GM23248 (cell line): Measurements from ENCODE around the gene TNFRSF18.

ENCODE experiments used
- EZH2 ChIP-seq: fragments of 200-600 bp; sonication (generic); IDR thresholded peaks from 2 replicates; pipeline ENCODE4 v1.6.1; 2018; ENCODE audit warnings: antibody characterized with exemption, mild to moderate bottlenecking; ENCODE audit not compliant: insufficient read depth, poor library complexity, severe bottlenecking
- EZH2phosphoT487 ChIP-seq: fragments of 200-600 bp; sonication (generic); IDR thresholded peaks from 2 replicates; pipeline ENCODE4 v1.6.1; 2018; ENCODE audit warnings: antibody characterized with exemption, moderate library complexity, mild to moderate bottlenecking, low read depth; ENCODE audit not compliant: insufficient read depth

DNA sequence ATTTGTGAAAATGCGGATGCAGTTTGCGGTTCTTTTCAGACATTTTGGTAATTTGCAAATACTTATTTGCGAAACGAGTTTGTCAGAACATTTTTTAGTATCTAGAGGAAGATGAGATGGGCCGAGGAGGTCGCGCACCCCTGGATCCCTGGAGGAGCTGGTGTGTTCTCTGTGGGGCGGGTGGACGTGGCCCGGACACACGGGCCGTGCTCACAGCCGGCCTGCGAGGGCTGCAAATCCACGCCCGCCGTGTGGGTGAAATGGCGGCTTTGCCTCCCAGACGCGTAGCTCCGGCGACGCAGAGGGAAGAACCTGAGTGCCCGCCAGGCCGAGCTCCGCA, 42.1 kb downstream of the TNFRSF18 start:
- TF ChIP-seq EZH2phosphoT487: no peak
- TF ChIP-seq EZH2: no peak
